ENCODE measurements around the gene CDKN3. TPM values are rescaled to one million over a fixed set of nuclear protein-coding genes. Genes with fewer than 3 reads are reported as not detected.

The CDKN3 gene
- total RNA-seq, 1 donor from 2014 or later: 4.3 TPM

DNA sequence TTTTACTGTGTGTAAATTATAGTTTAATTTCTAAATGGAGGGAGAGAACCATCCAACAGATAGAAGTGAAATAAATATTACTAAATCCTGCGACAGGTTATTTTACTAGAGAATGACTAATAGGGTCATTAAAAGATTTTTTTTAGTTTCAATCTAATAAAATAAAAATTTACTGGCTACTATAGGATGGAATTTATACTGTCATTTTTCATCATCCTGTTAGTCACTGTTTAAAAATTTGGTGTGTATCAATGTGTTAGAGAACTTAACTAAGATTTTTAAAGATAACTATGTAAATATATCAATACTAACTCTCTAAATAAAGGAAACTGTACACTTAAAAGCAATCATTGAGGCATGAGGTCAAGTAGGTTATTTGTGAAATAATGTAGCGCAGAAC lies 41.1 kb upstream of the CDKN3 start:
- Histone ChIP-seq H3K4me3 (no peak overlapping the region), H3K27ac (replicated peaks) (no peak overlapping the region), H3K27me3 (ENCODE audit: low read depth) (peaks cover 13% of the 10 kb centered on the region), H3K4me1 (no peaks in the 10 kb centered on the region), H3K36me3 (no peaks in the 10 kb centered on the region), H3K9me3 (replicated peaks) (peaks cover 25% of the 10 kb centered on the region)
- intact Hi-C loops (cut with micrococcal nuclease): no loop called here
- DNase-seq: no peak
- no peak for TF ChIP-seq CTCF (IDR thresholded peaks at IDR 0.05; ENCODE audit: borderline replicate concordance)

DNA sequence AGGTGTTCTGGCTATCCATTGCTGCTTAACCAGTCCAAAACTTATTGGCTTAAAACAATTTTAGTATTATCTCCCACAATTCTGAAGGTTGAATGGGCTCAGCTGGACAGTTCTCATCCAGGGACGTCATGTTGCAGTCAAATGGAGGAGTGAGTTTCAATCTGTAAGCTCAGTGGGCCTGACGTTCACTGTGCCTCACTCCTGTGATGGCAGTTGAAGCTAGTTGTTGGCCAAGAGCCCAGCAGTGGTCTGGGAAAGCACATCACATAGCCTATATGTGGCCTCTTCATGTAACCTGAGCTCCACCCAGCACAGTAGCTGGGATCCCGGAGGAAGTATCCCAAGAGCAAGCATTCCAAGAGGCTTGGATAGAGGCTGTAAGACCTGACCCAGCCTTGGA lies 40.6 kb upstream of the CDKN3 start:
- DNase-seq: no peak

DNA sequence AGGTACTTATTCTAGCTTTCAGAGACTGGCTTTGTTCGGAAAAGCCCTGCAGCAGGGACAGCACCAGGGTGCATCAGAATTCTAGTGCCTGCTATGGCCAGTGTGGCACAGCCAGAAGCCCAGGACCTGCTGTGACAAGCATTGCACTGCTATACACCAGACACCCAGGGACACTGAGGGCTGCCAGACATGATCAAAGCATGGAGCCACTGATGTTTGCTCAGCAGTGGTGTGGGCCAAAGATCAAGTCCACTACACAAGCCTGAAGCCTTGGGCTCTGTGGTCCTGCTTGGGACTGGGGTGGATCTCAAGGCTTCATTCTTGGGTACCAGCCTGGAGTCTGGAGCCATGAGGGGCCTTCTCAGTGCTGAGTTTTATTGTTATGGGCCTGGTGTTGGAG lies 36.1 kb upstream of the CDKN3 start:
- TF ChIP-seq CTCF (IDR thresholded peaks at IDR 0.05; ENCODE audit: borderline replicate concordance): no peak
- intact Hi-C loops (cut with micrococcal nuclease): no loop called here
- Histone ChIP-seq H3K9me3 (replicated peaks) (peaks cover 7% of the 10 kb centered on the region), H3K4me1 (peaks cover 31% of the 10 kb centered on the region), H3K27me3 (ENCODE audit: low read depth) (peaks cover 25% of the 10 kb centered on the region), H3K4me3 (no peak overlapping the region), H3K36me3 (no peaks in the 10 kb centered on the region), H3K27ac (replicated peaks) (no peak overlapping the region)
- DNase-seq: no peak

More for the DNA sequence above, 40.6 kb upstream of the CDKN3 start:
- no peaks in the 10 kb centered on the region for H3K4me1 ChIP-seq
- peaks cover 25% of the 10 kb centered on the region for H3K9me3 ChIP-seq (replicated peaks)
- intact Hi-C loops (cut with micrococcal nuclease): no loop called here
- H3K27me3 ChIP-seq (ENCODE audit: low read depth): peaks cover 17% of the 10 kb centered on the region
- no peak overlapping the region for H3K27ac ChIP-seq (replicated peaks)
- no peak for TF ChIP-seq CTCF (IDR thresholded peaks at IDR 0.05; ENCODE audit: borderline replicate concordance)
- H3K36me3 ChIP-seq: no peaks in the 10 kb centered on the region
- H3K4me3 ChIP-seq: no peak overlapping the region

DNA sequence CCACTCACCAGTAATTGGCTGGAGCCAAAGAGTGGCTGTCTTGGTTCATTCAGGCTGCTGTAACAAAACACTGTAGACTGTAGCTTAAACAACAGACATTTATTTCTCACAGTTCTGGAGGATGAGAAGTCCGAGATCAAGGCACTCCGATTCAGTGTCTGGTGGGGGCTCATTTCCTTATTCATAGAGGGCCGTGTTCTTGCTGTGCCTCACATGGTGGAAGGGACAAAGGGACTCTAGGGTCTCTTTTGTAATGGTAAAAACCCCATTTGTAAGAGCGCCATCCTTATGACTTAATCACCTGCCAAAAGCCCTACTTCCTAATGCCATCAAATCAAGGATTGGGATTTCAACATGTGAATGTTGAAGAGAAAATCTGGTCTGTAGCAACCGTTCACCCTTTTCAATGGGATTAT lies 34.7 kb upstream of the CDKN3 start:
- peaks cover 41% of the 10 kb centered on the region for H3K4me1 ChIP-seq
- H3K27ac ChIP-seq (replicated peaks): no peak overlapping the region
- DNase-seq: no peak
- no peaks in the 10 kb centered on the region for H3K36me3 ChIP-seq
- H3K9me3 ChIP-seq (replicated peaks): peaks cover 7% of the 10 kb centered on the region
- peaks cover 25% of the 10 kb centered on the region for H3K27me3 ChIP-seq (ENCODE audit: low read depth)
- H3K4me3 ChIP-seq: no peak overlapping the region
- no peak for TF ChIP-seq CTCF (IDR thresholded peaks at IDR 0.05; ENCODE audit: borderline replicate concordance)
- intact Hi-C loops (cut with micrococcal nuclease): no loop called here

DNA sequence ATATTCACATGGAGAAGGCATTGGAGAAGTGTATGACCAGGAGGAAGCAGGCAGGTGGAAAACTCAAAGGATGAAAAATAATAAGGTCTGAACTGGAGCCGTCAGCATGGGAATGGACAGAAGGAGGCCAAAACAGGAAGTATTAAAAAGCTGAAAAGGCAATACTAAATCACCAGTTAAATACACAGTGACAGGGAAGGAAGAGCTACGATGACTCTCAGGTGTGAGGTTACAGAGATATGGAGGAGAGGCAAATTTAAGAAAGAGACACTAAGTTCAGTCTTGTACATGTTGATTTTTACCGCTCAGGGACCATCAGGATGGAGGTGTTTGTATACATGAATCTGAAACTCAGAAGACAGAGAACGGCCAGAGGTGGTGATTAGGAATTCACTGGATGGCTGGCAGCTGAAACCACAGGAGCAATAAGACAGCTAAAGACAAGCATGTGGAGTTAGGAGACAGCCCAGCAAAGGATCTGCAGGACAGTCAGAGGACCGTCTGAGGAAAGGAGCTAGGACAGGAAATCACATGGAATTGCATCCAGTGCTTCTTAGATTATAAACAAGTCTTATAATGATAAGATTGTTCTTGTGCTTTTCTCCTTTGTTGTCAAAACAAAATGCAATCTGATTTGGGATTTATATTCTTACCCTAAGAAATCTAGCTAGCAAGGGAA lies 33.9 kb upstream of the CDKN3 start:
- H3K27ac ChIP-seq (replicated peaks): no peak overlapping the region
- no peak overlapping the region for H3K4me3 ChIP-seq
- peaks cover 44% of the 10 kb centered on the region for H3K4me1 ChIP-seq
- no peak for TF ChIP-seq CTCF (IDR thresholded peaks at IDR 0.05; ENCODE audit: borderline replicate concordance)
- peaks cover 24% of the 10 kb centered on the region for H3K27me3 ChIP-seq (ENCODE audit: low read depth)
- DNase-seq: no peak
- H3K36me3 ChIP-seq: no peaks in the 10 kb centered on the region
- intact Hi-C loops (cut with micrococcal nuclease): no loop called here
- peaks cover 7% of the 10 kb centered on the region for H3K9me3 ChIP-seq (replicated peaks)
